Neutrophil (primary cell): ENCODE measurements around the gene PLEKHG4B.

ENCODE experiments used
- H3K27ac ChIP-seq: fragments of 200-600 bp; sonication (generic); 2 replicates; pipeline ENCODE4 v1.5.1; 2016; ENCODE audit warnings: mild to moderate bottlenecking, moderate library complexity
- H3K27me3 ChIP-seq: fragments of 200-600 bp; sonication (generic); 2 replicates; pipeline ENCODE4 v1.6.0; 2016; ENCODE audit warnings: mild to moderate bottlenecking
- H3K36me3 ChIP-seq: fragments of 200-600 bp; sonication (generic); 2 replicates; pipeline ENCODE4 v1.5.1; 2017
- H3K4me1 ChIP-seq, 2 experiments: fragments of 200-600 bp in 1 of 2; sonication (generic) in 1 of 2; 1 replicate in 1 of 2; 2 replicates in 1 of 2; pipeline versions ENCODE4 v1.5.1 to v1.6.1; 2013 to 2016; ENCODE audit warnings: low read depth in 1 of 2, low read length in 1 of 2, mild to moderate bottlenecking in 1 of 2, moderate library complexity in 1 of 2; ENCODE audit not compliant: control insufficient read depth in 1 of 2, insufficient read depth in 1 of 2
- H3K4me3 ChIP-seq, 2 experiments: fragments of 200-600 bp in 1 of 2; sonication (generic) in 1 of 2; 1 replicate in 1 of 2; 2 replicates in 1 of 2; pipeline ENCODE4 v1.5.1; 2013 to 2016; ENCODE audit warnings: low read depth in 1 of 2, low read length in 1 of 2, mild to moderate bottlenecking in 1 of 2, moderate library complexity in 1 of 2
- H3K9me3 ChIP-seq: fragments of 200-600 bp; sonication (generic); 2 replicates; pipeline ENCODE4 v1.5.1; 2016
- TF ChIP-seq, protein P1 (sequence below): fragments of 200-600 bp; sonication (generic); IDR thresholded peaks from 2 replicates; pipeline ENCODE4 v1.5.1; 2016; ENCODE audit warnings: antibody characterized with exemption

PLEKHG4B gene

GRCh38 chr5:130601-131131, 38.7 kb downstream of the PLEKHG4B start:
- no peak overlapping the region for H3K4me3 ChIP-seq
- no peaks in the 10 kb centered on the region for H3K9me3 ChIP-seq
- no peaks in the 10 kb centered on the region for H3K4me1 ChIP-seq
- TF ChIP-seq, protein P1, sequence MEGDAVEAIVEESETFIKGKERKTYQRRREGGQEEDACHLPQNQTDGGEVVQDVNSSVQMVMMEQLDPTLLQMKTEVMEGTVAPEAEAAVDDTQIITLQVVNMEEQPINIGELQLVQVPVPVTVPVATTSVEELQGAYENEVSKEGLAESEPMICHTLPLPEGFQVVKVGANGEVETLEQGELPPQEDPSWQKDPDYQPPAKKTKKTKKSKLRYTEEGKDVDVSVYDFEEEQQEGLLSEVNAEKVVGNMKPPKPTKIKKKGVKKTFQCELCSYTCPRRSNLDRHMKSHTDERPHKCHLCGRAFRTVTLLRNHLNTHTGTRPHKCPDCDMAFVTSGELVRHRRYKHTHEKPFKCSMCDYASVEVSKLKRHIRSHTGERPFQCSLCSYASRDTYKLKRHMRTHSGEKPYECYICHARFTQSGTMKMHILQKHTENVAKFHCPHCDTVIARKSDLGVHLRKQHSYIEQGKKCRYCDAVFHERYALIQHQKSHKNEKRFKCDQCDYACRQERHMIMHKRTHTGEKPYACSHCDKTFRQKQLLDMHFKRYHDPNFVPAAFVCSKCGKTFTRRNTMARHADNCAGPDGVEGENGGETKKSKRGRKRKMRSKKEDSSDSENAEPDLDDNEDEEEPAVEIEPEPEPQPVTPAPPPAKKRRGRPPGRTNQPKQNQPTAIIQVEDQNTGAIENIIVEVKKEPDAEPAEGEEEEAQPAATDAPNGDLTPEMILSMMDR: no peak
- H3K27me3 ChIP-seq: no peaks in the 10 kb centered on the region
- H3K27ac ChIP-seq: no peak overlapping the region
- H3K36me3 ChIP-seq: no peaks in the 10 kb centered on the region

- no peaks in the 10 kb centered on the region for H3K4me1 ChIP-seq
- H3K27ac ChIP-seq: no peak overlapping the region
- H3K4me3 ChIP-seq: no peak overlapping the region
- TF ChIP-seq, protein P1: no peak
- H3K9me3 ChIP-seq: no peaks in the 10 kb centered on the region
- no peaks in the 10 kb centered on the region for H3K27me3 ChIP-seq
- no peaks in the 10 kb centered on the region for H3K36me3 ChIP-seq
Observed at GRCh38 chr5:136901-137300, 44.9 kb downstream of the PLEKHG4B start.

- no peaks in the 10 kb centered on the region for H3K36me3 ChIP-seq
- H3K4me1 ChIP-seq: no peaks in the 10 kb centered on the region
- no peak overlapping the region for H3K4me3 ChIP-seq
- H3K27me3 ChIP-seq: no peaks in the 10 kb centered on the region
- TF ChIP-seq, protein P1: no peak
- H3K27ac ChIP-seq: no peak overlapping the region
- no peaks in the 10 kb centered on the region for H3K9me3 ChIP-seq
Observed at GRCh38 chr5:137741-138140, 45.8 kb downstream of the PLEKHG4B start.

DNA sequence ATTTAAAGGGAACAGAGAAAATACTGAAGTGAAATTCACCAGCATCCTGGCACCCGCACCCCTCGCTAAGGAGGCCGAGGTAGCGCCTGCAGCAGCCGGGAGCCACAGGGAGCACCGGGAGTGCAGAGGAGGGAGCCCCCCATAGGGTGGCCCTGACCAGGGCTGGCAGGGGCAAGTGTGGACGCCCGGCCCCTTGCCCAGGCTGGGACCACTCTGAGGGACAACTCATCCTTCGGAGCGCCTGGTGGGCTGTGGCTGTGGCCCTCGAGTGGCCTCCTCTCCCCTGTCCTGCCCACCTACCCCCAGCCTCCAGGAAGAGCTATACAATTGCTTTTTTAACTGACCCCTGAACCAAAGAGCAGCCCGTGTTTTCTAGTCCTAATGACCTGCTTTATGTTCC, 47.0 kb downstream of the PLEKHG4B start:
- no peaks in the 10 kb centered on the region for H3K4me1 ChIP-seq
- TF ChIP-seq, protein P1: no peak
- no peaks in the 10 kb centered on the region for H3K27me3 ChIP-seq
- H3K9me3 ChIP-seq: no peaks in the 10 kb centered on the region
- H3K36me3 ChIP-seq: no peaks in the 10 kb centered on the region
- H3K4me3 ChIP-seq: no peak overlapping the region
- H3K27ac ChIP-seq: no peak overlapping the region

DNA sequence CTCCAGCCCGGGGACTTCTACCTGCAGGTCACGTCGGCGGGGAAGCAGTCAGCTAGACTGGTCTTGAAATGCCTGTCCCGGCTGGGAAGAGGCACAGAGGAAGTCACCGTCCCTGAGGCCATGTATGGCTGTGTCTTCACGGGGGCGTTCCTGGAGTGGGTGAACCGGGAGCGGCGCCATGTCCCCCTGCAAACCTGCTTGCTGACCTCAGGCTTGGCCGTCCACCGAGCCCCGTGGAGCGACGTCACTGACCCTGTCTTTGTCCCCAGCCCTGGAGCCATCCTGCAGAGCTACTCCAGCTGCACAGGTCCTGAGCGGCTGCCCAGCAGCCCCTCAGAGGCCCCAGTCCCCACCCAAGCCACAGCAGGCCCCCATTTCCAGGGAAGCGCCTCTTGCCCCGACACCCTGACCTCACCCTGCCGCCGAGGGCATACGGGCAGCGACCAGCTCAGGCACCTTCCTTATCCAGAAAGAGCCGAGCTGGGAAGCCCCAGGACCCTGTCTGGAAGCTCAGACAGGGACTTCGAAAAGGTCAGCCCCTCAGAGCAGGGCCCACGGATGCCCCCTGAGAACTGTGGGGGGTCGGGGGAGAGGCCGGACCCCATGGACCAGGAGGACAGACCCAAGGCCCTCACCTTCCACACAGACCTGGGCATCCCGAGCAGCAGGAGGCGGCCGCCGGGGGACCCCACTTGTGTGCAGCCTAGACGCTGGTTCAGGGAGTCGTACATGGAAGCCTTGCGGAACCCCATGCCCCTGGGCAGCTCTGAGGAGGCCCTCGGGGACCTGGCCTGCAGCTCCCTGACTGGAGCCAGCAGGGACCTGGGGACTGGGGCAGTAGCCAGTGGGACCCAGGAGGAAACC, 47.8 kb downstream of the PLEKHG4B start:
- Histone ChIP-seq H3K27me3 (no peaks in the 10 kb centered on the region), H3K4me1 (no peaks in the 10 kb centered on the region), H3K27ac (no peak overlapping the region), H3K9me3 (no peaks in the 10 kb centered on the region), H3K4me3 (no peak overlapping the region), H3K36me3 (no peaks in the 10 kb centered on the region)
- TF ChIP-seq, protein P1: no peak
